ENCODE results near the gene RSPH3. TPM values are rescaled to one million over a fixed set of nuclear protein-coding genes. Genes with fewer than 3 reads are reported as not detected.
"Not testable (repeated sequence)": the region's sequence is repeated elsewhere in the genome, so short reads cannot be mapped to it uniquely, and the experiment has no call there.

Gene RSPH3
- total RNA-seq, 4 donors from 2014 or later: 10.1 to 13.6 (median 13.1) TPM

- Histone ChIP-seq H3K27ac (no peak overlapping the region), H3K36me3 (no peaks in the 10 kb centered on the region), H3K4me3 (no peak overlapping the region), H3K9me3 (no peaks in the 10 kb centered on the region), H3K27me3 (no peaks in the 10 kb centered on the region), H3K4me1 (no peaks in the 10 kb centered on the region)
- DNase-seq (ENCODE audit: low spot score in 2 of 2): no peak
- WGBS: 84% methylated on average over 3 of the region's 3 CpGs
- no peak for TF ChIP-seq POLR2A (IDR thresholded peaks at IDR 0.05)
- TF ChIP-seq POLR2AphosphoS5 (IDR thresholded peaks at IDR 0.05): no peak
- TF ChIP-seq EP300 (IDR thresholded peaks at IDR 0.05): no peak
- TF ChIP-seq CTCF (IDR thresholded peaks at IDR 0.05): no peak
These were observed 18.0 kb upstream of the RSPH3 start for GRCh38 chr6:159017757-159018559.

- no peak overlapping the region for H3K27ac ChIP-seq
- TF ChIP-seq POLR2AphosphoS5 (IDR thresholded peaks at IDR 0.05) (no peak), POLR2A (IDR thresholded peaks at IDR 0.05) (no peak), CTCF (IDR thresholded peaks at IDR 0.05) (no peak), EP300 (IDR thresholded peaks at IDR 0.05) (no peak)
- H3K27me3 ChIP-seq: no peaks in the 10 kb centered on the region
- peaks cover 3% of the 10 kb centered on the region for H3K4me1 ChIP-seq
- no peaks in the 10 kb centered on the region for H3K36me3 ChIP-seq
- no peak overlapping the region for H3K4me3 ChIP-seq
- no peak for DNase-seq (ENCODE audit: low spot score in 2 of 2)
- no peaks in the 10 kb centered on the region for H3K9me3 ChIP-seq
These were observed 14.4 kb upstream of the RSPH3 start for GRCh38 chr6:159014406-159014805.

GRCh38 chr6:159013229-159013628, 13.2 kb upstream of the RSPH3 start:
- Histone ChIP-seq H3K9me3 (no peaks in the 10 kb centered on the region), H3K4me1 (peaks cover 3% of the 10 kb centered on the region), H3K27ac (no peak overlapping the region), H3K4me3 (no peak overlapping the region), H3K36me3 (no peaks in the 10 kb centered on the region), H3K27me3 (no peaks in the 10 kb centered on the region)
- TF ChIP-seq EP300 (IDR thresholded peaks at IDR 0.05) (no peak), CTCF (IDR thresholded peaks at IDR 0.05) (no peak), POLR2AphosphoS5 (IDR thresholded peaks at IDR 0.05) (no peak), POLR2A (IDR thresholded peaks at IDR 0.05) (no peak)
- WGBS: 76% methylated on average over 5 of the region's 5 CpGs
- no peak for DNase-seq (ENCODE audit: low spot score in 2 of 2)

GRCh38 chr6:159012201-159012600, 12.2 kb upstream of the RSPH3 start:
- Histone ChIP-seq H3K4me1 (peaks cover 3% of the 10 kb centered on the region), H3K27ac (no peak overlapping the region), H3K36me3 (no peaks in the 10 kb centered on the region), H3K27me3 (no peaks in the 10 kb centered on the region), H3K9me3 (no peaks in the 10 kb centered on the region), H3K4me3 (no peak overlapping the region)
- no peak for TF ChIP-seq POLR2AphosphoS5 (IDR thresholded peaks at IDR 0.05)
- TF ChIP-seq EP300 (IDR thresholded peaks at IDR 0.05): no peak
- no peak for TF ChIP-seq POLR2A (IDR thresholded peaks at IDR 0.05)
- no peak for TF ChIP-seq CTCF (IDR thresholded peaks at IDR 0.05)
- WGBS: 91% methylated on average over 4 of the region's 4 CpGs
- DNase-seq (ENCODE audit: low spot score in 2 of 2): no peak

GRCh38 chr6:159010037-159010612, 10.1 kb upstream of the RSPH3 start:
- H3K4me1 ChIP-seq; H3K36me3 ChIP-seq; DNase-seq (ENCODE audit: low spot score in 2 of 2); H3K27me3 ChIP-seq; H3K9me3 ChIP-seq; H3K27ac ChIP-seq; H3K4me3 ChIP-seq: not testable (repeated sequence)
- 80% methylated on average over 7 of the region's 7 CpGs for WGBS

Data from suprapubic skin (tissue), 4 donors.